Right lobe of liver (tissue), 4 donors: Measurements from ENCODE around the gene E2F2.

Experiments used
- CTCF ChIP-seq, 4 donors: fragments of 200-600 bp in 3 of 4; fragments of 450-650 bp in 1 of 4; IDR thresholded peaks; one replicate each; pipeline versions ENCODE4 v1.5.1 to v1.8.0; 2016 to 2022; ENCODE audit warnings: antibody characterized with exemption in 4 of 4, mild to moderate bottlenecking in 2 of 4
- POLR2A ChIP-seq: fragments of 450-650 bp; IDR thresholded peaks from one replicate; pipeline ENCODE4 v1.6.1; 2017; ENCODE audit warnings: antibody characterized with exemption, mild to moderate bottlenecking
- donor health status: DM: no; HTN: no; CAD: no.
- donor health status: DM: no; HTN: no; CAD: no.
- donor health status: DM: no; HTN: yes; CAD: no.

- TF ChIP-seq CTCF (IDR thresholded peaks at IDR 0.05) (no peak), POLR2A (no peak)
Measured at GRCh38 chr1:23574265-23574754, 43.3 kb upstream of the E2F2 start.
